Activated naive CD8-positive, alpha-beta T cell treated with anti-CD3 and anti-CD28 coated beads for 36 hours (primary cell): Measurements from ENCODE around the gene NR0B1. TPM values are rescaled to one million over a fixed set of nuclear protein-coding genes. Genes with fewer than 3 reads are reported as not detected.

Experiments
- DNase-seq: peaks from one replicate; pipeline ENCODE4 v3.0.0; 2021
- H3K27ac Mint-ChIP-seq: one replicate; pipeline ENCODE4 v1.8.0; 2022; ENCODE audit warnings: mild to moderate bottlenecking, moderate library complexity, mixed read lengths
- H3K27me3 Mint-ChIP-seq: one replicate; pipeline ENCODE4 v1.8.0; 2022; ENCODE audit warnings: mild to moderate bottlenecking, mixed read lengths
- H3K36me3 Mint-ChIP-seq: one replicate; pipeline ENCODE4 v1.8.0; 2021; ENCODE audit warnings: mild to moderate bottlenecking, mixed read lengths
- H3K4me1 Mint-ChIP-seq: one replicate; pipeline ENCODE4 v1.8.0; 2021; ENCODE audit warnings: mixed read lengths
- H3K4me3 Mint-ChIP-seq: one replicate; pipeline ENCODE4 v1.8.0; 2022; ENCODE audit warnings: mild to moderate bottlenecking, moderate library complexity, mixed read lengths
- H3K9me3 Mint-ChIP-seq: one replicate; pipeline ENCODE4 v1.8.0; 2022; ENCODE audit warnings: mixed read lengths
- total RNA-seq, 2 experiments: library from RNA; stranded (reverse); gene quantifications; one replicate each; pipeline ENCODE4 v1.2.3, GENCODE V29; 2021

NR0B1 gene
- not detected for total RNA-seq

DNA sequence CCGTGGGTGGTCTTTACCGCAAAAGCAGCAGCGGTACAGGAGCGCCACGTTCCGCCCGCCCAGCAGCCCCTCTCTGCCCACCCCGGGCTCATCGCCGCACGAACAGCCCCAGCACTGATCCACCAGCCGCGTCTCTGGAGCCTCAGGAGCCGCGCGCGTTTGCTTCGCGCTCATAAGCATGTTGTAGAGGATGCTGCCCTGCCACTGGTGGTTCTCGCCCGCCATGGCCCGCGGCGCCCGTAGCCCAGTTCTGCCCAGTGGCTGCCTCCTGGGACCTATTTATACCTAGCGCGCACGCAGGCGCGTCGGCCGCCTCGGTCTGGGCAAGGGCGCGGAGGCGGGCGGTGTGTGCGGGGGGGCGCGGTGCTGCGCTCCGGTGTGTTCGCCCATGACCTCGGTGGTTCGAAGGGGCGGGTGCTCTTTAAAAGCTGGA, at the start of gene NR0B1:
NR0B1 (minus strand) TSS at position 252 of the 433 bp plus-strand sequence; CDS start at position 225, 27 bp downstream.
- no peaks in the 10 kb centered on the region for H3K9me3 Mint-ChIP-seq
- H3K4me3 Mint-ChIP-seq = no peak within 1 kb of the TSS
- H3K27ac Mint-ChIP-seq = no peak within 1 kb of the TSS
- H3K27me3 Mint-ChIP-seq = peaks cover 16% of the 10 kb centered on the region
- no peaks in the 10 kb centered on the region for H3K36me3 Mint-ChIP-seq
- no peak for DNase-seq
- no peaks in the 10 kb centered on the region for H3K4me1 Mint-ChIP-seq

DNA sequence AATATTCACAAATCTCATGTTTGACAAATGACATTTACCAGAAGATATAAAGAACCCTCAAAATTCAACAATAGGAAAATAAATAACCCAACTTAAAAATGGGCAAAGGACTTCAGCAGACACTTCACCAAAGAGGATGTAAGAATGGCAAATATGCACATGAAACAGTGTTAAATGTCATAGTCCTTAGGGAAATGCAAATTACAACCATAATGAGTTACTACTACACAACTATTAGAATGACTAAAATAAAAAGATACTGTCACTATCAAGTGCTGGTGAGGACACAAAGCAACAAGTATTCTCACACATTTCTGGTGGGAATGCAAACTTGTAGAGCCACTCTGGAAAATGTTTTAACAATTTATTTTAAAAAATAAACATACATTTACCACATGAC, 40.8 kb upstream of the NR0B1 start:
- H3K4me3 Mint-ChIP-seq = no peak overlapping the region
- peaks cover 9% of the 10 kb centered on the region for H3K9me3 Mint-ChIP-seq
- H3K36me3 Mint-ChIP-seq = no peaks in the 10 kb centered on the region
- H3K27me3 Mint-ChIP-seq = no peaks in the 10 kb centered on the region
- no peak for DNase-seq
- no peak overlapping the region for H3K27ac Mint-ChIP-seq
- H3K4me1 Mint-ChIP-seq = no peaks in the 10 kb centered on the region

DNA sequence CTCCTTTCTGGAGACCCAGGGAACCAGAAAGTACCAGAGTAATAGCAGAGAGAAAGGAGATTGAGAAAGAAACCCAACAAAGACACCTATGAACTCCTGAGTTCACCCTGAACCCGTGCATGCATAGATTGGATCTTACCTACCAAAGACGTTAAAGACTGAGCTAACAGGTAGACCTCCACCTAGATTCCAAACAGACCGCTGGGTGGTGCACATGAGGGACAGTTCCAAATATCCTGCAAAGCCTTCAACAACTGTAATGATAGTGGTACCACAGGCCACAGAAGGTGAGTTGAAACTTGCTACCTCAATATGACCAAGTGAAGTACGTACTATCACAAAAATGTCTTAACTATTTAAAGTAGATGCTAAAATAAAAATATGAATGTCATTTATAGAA, 34.0 kb upstream of the NR0B1 start:
- Mint-ChIP-seq H3K27me3 (no peaks in the 10 kb centered on the region), H3K4me3 (no peak overlapping the region), H3K9me3 (peaks cover 1% of the 10 kb centered on the region), H3K27ac (no peak overlapping the region), H3K36me3 (no peaks in the 10 kb centered on the region), H3K4me1 (no peaks in the 10 kb centered on the region)
- DNase-seq = no peak

- Mint-ChIP-seq H3K27me3 (no peaks in the 10 kb centered on the region), H3K9me3 (peaks cover 1% of the 10 kb centered on the region), H3K27ac (no peak overlapping the region), H3K4me3 (no peak overlapping the region), H3K36me3 (no peaks in the 10 kb centered on the region), H3K4me1 (no peaks in the 10 kb centered on the region)
- no peak for DNase-seq
Observed at GRCh38 chrX:30340753-30341152, 31.6 kb upstream of the NR0B1 start.

GRCh38 chrX:30327762-30328161, 18.6 kb upstream of the NR0B1 start:
- H3K27me3 Mint-ChIP-seq = no peaks in the 10 kb centered on the region
- no peak overlapping the region for H3K4me3 Mint-ChIP-seq
- no peaks in the 10 kb centered on the region for H3K9me3 Mint-ChIP-seq
- no peak for DNase-seq
- H3K4me1 Mint-ChIP-seq = no peaks in the 10 kb centered on the region
- no peak overlapping the region for H3K27ac Mint-ChIP-seq
- no peaks in the 10 kb centered on the region for H3K36me3 Mint-ChIP-seq

- Mint-ChIP-seq H3K27ac (no peak overlapping the region), H3K4me1 (no peaks in the 10 kb centered on the region), H3K27me3 (no peaks in the 10 kb centered on the region), H3K36me3 (no peaks in the 10 kb centered on the region), H3K9me3 (no peaks in the 10 kb centered on the region), H3K4me3 (no peak overlapping the region)
- no peak for DNase-seq
Observed at GRCh38 chrX:30317308-30317707, 8.1 kb upstream of the NR0B1 start.

GRCh38 chrX:30313322-30313721, 4.1 kb upstream of the NR0B1 start:
- Mint-ChIP-seq H3K27me3 (peaks cover 11% of the 10 kb centered on the region), H3K9me3 (no peaks in the 10 kb centered on the region), H3K4me1 (no peaks in the 10 kb centered on the region), H3K27ac (no peak overlapping the region), H3K36me3 (no peaks in the 10 kb centered on the region), H3K4me3 (no peak overlapping the region)
- no peak for DNase-seq

DNA sequence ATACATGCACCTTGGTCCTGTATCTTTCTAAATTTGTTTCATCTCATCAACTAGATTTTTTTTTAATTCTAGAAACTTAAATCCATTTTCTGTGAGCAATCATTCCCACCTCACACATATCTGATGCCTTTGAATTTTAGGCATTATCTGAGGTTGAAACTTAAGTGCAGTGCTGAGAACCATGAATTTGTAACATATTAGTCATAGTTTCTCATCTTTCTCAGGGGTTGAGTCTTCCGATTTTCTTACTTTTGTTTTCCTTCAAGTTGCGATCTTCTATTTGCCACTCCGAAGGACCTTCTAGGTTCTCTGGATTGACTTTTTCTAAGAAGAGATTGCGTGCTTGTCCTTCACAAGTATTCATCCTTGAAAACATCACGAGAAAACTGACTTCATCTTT, 3.7 kb upstream of the NR0B1 start:
- no peaks in the 10 kb centered on the region for H3K36me3 Mint-ChIP-seq
- no peaks in the 10 kb centered on the region for H3K9me3 Mint-ChIP-seq
- no peaks in the 10 kb centered on the region for H3K4me1 Mint-ChIP-seq
- no peak overlapping the region for H3K27ac Mint-ChIP-seq
- DNase-seq = no peak
- peaks cover 15% of the 10 kb centered on the region for H3K27me3 Mint-ChIP-seq
- no peak overlapping the region for H3K4me3 Mint-ChIP-seq

DNA sequence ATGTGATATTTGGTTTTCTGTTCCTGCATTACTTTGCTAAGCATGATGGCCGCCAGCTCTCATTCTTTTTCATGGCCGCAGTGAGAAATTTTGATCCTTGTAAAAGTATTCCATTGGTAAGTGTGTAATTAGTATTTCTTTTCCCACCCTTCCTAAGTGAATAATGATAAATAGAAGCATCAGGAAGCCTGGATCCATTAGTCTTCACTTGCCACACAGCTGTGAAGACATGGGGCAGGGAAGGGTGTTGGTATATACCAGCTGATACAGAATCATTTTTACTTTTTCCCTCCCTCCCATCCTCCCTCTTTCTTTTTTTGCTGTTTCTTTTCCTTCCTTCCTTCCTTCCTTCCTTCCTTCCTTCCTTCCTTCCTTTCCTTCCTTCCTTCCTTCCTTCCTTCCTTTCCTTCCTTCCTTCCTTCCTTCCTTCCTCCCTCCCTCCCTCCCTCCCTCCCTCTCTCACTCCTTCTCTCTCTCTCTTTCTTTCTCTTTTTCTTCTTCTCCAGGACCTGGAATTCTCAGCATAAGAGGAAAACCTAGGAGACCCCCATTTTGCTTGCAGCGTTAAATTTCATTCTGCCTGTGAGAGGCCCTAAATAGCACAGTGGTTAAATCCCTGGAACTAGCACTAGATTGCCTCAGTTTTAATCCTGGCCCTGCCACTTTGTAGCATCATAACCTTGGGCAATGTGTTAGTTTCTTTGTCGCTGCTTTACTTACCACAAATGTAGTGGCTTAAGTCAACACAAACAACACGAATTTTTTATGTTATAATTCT, 1.4 kb upstream of the NR0B1 start:
- Mint-ChIP-seq H3K9me3 (no peaks in the 10 kb centered on the region), H3K4me3 (no peak overlapping the region), H3K4me1 (no peaks in the 10 kb centered on the region), H3K27me3 (peaks cover 16% of the 10 kb centered on the region), H3K27ac (no peak overlapping the region), H3K36me3 (no peaks in the 10 kb centered on the region)
- no peak for DNase-seq

- DNase-seq = no peak
- H3K4me3 Mint-ChIP-seq = no peak overlapping the region
- no peaks in the 10 kb centered on the region for H3K9me3 Mint-ChIP-seq
- peaks cover 16% of the 10 kb centered on the region for H3K27me3 Mint-ChIP-seq
- no peaks in the 10 kb centered on the region for H3K4me1 Mint-ChIP-seq
- no peak overlapping the region for H3K27ac Mint-ChIP-seq
- no peaks in the 10 kb centered on the region for H3K36me3 Mint-ChIP-seq
Observed at GRCh38 chrX:30308263-30309138, 689 bp downstream of the NR0B1 start.

DNA sequence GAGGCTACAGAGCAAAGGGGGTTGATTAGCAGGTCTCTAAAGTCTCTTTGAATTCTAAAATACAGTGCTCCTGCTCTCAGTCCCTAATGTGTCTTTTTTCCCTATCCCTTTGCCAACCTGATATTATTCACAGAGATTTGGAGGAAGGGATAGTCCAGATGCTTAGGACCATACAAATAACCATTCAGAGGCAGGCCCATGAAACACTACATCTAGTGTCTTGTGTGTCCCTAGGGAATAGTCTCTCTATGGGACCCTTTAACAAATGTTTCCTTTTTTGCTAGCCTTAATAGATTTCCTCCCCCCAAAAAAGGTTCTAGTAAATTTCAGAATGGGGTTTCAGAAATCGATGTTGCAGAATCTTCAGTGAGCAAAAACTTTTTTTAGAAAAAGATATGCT, 1.7 kb downstream of the NR0B1 start:
- Mint-ChIP-seq H3K9me3 (no peaks in the 10 kb centered on the region), H3K4me3 (no peak overlapping the region), H3K27me3 (peaks cover 16% of the 10 kb centered on the region), H3K4me1 (no peaks in the 10 kb centered on the region), H3K36me3 (no peaks in the 10 kb centered on the region), H3K27ac (no peak overlapping the region)
- no peak for DNase-seq

GRCh38 chrX:30304866-30305265, 4.3 kb downstream of the NR0B1 start:
- Mint-ChIP-seq H3K4me3 (no peak overlapping the region), H3K27me3 (peaks cover 11% of the 10 kb centered on the region), H3K36me3 (no peaks in the 10 kb centered on the region), H3K27ac (no peak overlapping the region), H3K9me3 (no peaks in the 10 kb centered on the region), H3K4me1 (no peaks in the 10 kb centered on the region)
- no peak for DNase-seq

GRCh38 chrX:30302956-30303355, 6.2 kb downstream of the NR0B1 start:
- Mint-ChIP-seq H3K9me3 (no peaks in the 10 kb centered on the region), H3K27me3 (peaks cover 3% of the 10 kb centered on the region), H3K27ac (no peak overlapping the region), H3K4me3 (no peak overlapping the region), H3K36me3 (no peaks in the 10 kb centered on the region), H3K4me1 (no peaks in the 10 kb centered on the region)
- DNase-seq = no peak

GRCh38 chrX:30301963-30302362, 7.2 kb downstream of the NR0B1 start:
- Mint-ChIP-seq H3K36me3 (no peaks in the 10 kb centered on the region), H3K27me3 (no peaks in the 10 kb centered on the region), H3K4me3 (no peak overlapping the region), H3K27ac (no peak overlapping the region), H3K4me1 (no peaks in the 10 kb centered on the region), H3K9me3 (no peaks in the 10 kb centered on the region)
- DNase-seq = no peak

DNA sequence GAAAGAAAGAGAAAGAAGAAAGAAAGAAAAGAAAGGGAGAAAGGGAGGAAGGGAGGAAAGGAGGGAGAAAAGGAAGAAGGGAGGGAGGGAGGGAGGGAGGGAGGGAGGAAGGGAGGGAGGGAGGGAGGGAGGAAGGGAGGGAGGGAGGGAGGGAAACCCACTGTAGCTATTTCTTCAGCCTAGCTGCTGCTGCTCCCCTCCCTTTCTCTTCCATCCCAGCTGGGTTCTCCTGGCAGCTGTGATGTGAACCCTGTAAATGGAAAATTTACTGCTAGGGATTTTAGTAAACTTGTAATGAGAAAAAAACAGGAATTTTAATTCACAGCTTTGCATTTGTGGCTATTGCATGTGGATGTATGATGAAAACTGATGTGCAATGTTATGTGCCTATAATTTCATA, 8.0 kb downstream of the NR0B1 start:
- H3K4me3 Mint-ChIP-seq = no peak overlapping the region
- no peak for DNase-seq
- no peaks in the 10 kb centered on the region for H3K4me1 Mint-ChIP-seq
- H3K27ac Mint-ChIP-seq = no peak overlapping the region
- H3K27me3 Mint-ChIP-seq = no peaks in the 10 kb centered on the region
- no peaks in the 10 kb centered on the region for H3K9me3 Mint-ChIP-seq
- H3K36me3 Mint-ChIP-seq = no peaks in the 10 kb centered on the region
